ELR (cell line): Measurements from ENCODE around the gene AKIRIN2.
A peak's percentile ranks its signal among the peaks of the same experiment; 100 is the strongest.
"Not testable (repeated sequence)": the region's sequence is repeated elsewhere in the genome, so short reads cannot be mapped to it uniquely, and the experiment has no call there.

Experiments used
- DNase-seq: peaks from one replicate; pipeline ENCODE4 v3.0.0-alpha.2; 2015; ENCODE audit warnings: low read depth

The AKIRIN2 gene

GRCh38 chr6:87718662-87719433 lies 16.8 kb upstream of the AKIRIN2 start:
- DNase-seq: no peak

GRCh38 chr6:87716928-87717614 lies 15.0 kb upstream of the AKIRIN2 start:
- no peak for DNase-seq

- DNase-seq: peak; percentile 90
These were observed 12.2 kb upstream of the AKIRIN2 start for GRCh38 chr6:87714093-87714842.

GRCh38 chr6:87712713-87713112 lies 10.7 kb upstream of the AKIRIN2 start:
- DNase-seq: not testable (repeated sequence)

- no peak for DNase-seq
These were observed 8.1 kb upstream of the AKIRIN2 start for GRCh38 chr6:87710090-87710489.

GRCh38 chr6:87708581-87709427 lies 6.8 kb upstream of the AKIRIN2 start:
- DNase-seq: not testable (repeated sequence)

- DNase-seq: peak; percentile 69
These were observed 4.3 kb upstream of the AKIRIN2 start for GRCh38 chr6:87706187-87706966.

- DNase-seq: peak; percentile 64
These were observed 3.1 kb upstream of the AKIRIN2 start for GRCh38 chr6:87705070-87705691.

- DNase-seq: peak; percentile 41
These were observed 1.0 kb upstream of the AKIRIN2 start for GRCh38 chr6:87703039-87703438.

GRCh38 chr6:87702589-87702945 lies 534 bp upstream of the AKIRIN2 start:
- DNase-seq: peak; percentile 68

GRCh38 chr6:87701344-87701675 lies 723 bp downstream of the AKIRIN2 start:
- no peak for DNase-seq

GRCh38 chr6:87700397-87701343 lies 1.4 kb downstream of the AKIRIN2 start:
- DNase-seq: peak; percentile 87

- no peak for DNase-seq
These were observed 2.5 kb downstream of the AKIRIN2 start for GRCh38 chr6:87699576-87699975.

- peak; percentile 49 for DNase-seq
These were observed 3.5 kb downstream of the AKIRIN2 start for GRCh38 chr6:87698547-87699006.

GRCh38 chr6:87697581-87698546 lies 4.2 kb downstream of the AKIRIN2 start:
- peak; percentile 48 for DNase-seq

- not testable (repeated sequence) for DNase-seq
These were observed 5.2 kb downstream of the AKIRIN2 start for GRCh38 chr6:87696817-87697216.

- DNase-seq: no peak
These were observed 9.9 kb downstream of the AKIRIN2 start for GRCh38 chr6:87692086-87692485.

GRCh38 chr6:87690441-87690840 lies 11.6 kb downstream of the AKIRIN2 start:
- DNase-seq: no peak
